CD4-positive, alpha-beta T cell treated with Interferon alpha-2 for 1 hour (primary cell): ENCODE measurements around the gene MCRIP1.
A peak's percentile ranks its signal among the peaks of the same experiment; 100 is the strongest.

Source experiments
- DNase-seq, 2 donors: peaks; one replicate each; pipeline ENCODE4 v3.0.0-alpha.2; 2020 to 2022

The MCRIP1 gene

GRCh38 chr17:81817758-81818147 lies 15.3 kb downstream of the MCRIP1 start:
- no peak for DNase-seq

- no peak for DNase-seq
These were observed 17.5 kb downstream of the MCRIP1 start for GRCh38 chr17:81815646-81815986.

GRCh38 chr17:81814748-81815645 lies 18.1 kb downstream of the MCRIP1 start:
- no peak for DNase-seq

GRCh38 chr17:81813861-81814683 lies 19.0 kb downstream of the MCRIP1 start:
- no peak for DNase-seq

GRCh38 chr17:81813371-81813684 lies 19.8 kb downstream of the MCRIP1 start:
- DNase-seq = no peak

- no peak for DNase-seq
These were observed 20.3 kb downstream of the MCRIP1 start for GRCh38 chr17:81812571-81813370.

GRCh38 chr17:81811705-81812570 lies 21.2 kb downstream of the MCRIP1 start:
- DNase-seq = no peak

GRCh38 chr17:81810892-81811704 lies 22.0 kb downstream of the MCRIP1 start:
- DNase-seq = no peak

GRCh38 chr17:81810476-81810875 lies 22.6 kb downstream of the MCRIP1 start:
- DNase-seq = no peak

GRCh38 chr17:81809556-81809998 lies 23.5 kb downstream of the MCRIP1 start:
- no peak for DNase-seq

GRCh38 chr17:81808778-81809555 lies 24.1 kb downstream of the MCRIP1 start:
- DNase-seq = peak in 1 of 2 donors; percentile 9

- no peak for DNase-seq
These were observed 25.3 kb downstream of the MCRIP1 start for GRCh38 chr17:81807839-81808238.

- DNase-seq = no peak
These were observed 25.8 kb downstream of the MCRIP1 start for GRCh38 chr17:81807210-81807719.

- DNase-seq = no peak
These were observed 26.5 kb downstream of the MCRIP1 start for GRCh38 chr17:81806461-81807209.

GRCh38 chr17:81805707-81806460 lies 27.2 kb downstream of the MCRIP1 start:
- DNase-seq = no peak

GRCh38 chr17:81804559-81805399 lies 28.3 kb downstream of the MCRIP1 start:
- no peak for DNase-seq

GRCh38 chr17:81803728-81804558 lies 29.1 kb downstream of the MCRIP1 start, which contains the start of gene GCGR:
GCGR (plus strand) TSS chr17:81804150; CDS start chr17:81809019, 4,869 bp downstream.
- no peak for DNase-seq
